Endothelial cell of hepatic sinusoid (primary cell): ENCODE data around the gene CDH16.
"Not testable (repeated sequence)": the region's sequence is repeated elsewhere in the genome, so short reads cannot be mapped to it uniquely, and the experiment has no call there.

Experiments used
- in situ Hi-C: cut with HindIII; loops from 2 replicates; pipeline ENCODE4 v1.10.0; 2017; ENCODE audit warnings: low sequenced_read_pairs

CDH16 gene

DNA sequence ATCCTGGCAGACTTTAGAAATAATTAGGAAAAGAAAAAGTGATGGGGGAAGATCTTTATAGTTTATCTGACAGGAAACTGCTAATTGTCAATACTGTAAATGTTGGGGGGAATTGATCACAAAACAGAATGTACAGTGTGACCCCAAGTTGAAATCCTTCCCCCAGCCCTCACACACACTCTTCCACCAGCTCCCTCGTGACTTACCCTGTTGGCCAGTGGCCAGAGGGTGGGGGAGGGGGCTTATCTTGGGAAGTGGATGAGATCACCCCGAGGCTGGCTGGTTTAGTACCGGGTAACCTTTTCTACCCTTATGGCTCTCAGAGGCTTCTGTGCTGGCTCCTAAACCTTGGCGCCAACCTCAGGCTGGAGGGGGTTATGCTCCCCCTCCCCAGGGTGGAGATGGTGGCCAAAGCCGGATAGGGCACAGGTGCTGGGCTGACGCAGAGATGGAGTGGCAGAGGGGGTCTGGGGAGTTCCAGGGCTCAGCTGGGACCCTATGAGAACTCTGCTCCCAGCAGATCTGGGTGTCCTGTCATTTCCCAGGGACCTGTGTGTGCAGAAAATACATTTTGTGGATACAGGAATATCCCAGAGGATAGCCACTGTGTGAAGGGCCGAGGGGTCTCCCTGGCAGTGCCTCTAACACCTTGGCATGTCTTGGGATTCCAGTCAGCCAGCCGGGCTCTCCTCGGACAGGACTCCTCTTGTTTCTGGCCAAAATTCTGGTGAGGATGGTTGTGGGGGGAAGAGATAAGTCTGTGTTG lies 18.6 kb downstream of the CDH16 start:
- in situ Hi-C loops, result no loop called here

DNA sequence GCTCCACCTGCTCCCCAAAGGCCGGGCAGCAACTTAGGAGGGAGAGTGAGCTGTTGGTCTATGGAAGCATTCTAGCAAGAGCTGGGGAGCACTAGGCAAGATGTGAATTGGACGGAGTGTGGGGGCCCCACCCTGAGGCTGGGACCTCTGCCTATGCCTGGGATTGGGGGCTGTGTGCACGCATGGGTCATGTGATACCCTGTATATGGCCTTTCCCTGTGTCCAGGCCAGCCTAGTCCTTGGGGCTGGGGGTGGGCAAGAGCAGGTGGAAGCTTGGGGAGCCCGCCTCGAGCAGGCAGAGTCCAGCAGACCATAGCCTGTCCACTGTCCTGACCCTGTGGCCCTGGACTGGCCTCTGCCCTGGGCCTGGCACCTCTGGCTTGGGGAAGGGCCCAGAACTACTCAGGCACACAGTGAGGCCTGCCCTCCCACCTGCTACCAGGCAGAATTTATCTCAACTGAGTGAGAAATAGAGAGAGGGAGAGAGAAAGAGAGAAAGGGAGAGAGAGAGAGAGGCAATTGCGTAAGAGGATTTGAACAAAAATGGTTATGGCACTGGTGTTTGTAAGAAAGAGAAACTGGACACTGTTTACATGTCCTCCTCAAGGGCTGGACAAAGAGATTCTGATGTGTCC lies 19.3 kb downstream of the CDH16 start:
- in situ Hi-C loops, result no loop called here

DNA sequence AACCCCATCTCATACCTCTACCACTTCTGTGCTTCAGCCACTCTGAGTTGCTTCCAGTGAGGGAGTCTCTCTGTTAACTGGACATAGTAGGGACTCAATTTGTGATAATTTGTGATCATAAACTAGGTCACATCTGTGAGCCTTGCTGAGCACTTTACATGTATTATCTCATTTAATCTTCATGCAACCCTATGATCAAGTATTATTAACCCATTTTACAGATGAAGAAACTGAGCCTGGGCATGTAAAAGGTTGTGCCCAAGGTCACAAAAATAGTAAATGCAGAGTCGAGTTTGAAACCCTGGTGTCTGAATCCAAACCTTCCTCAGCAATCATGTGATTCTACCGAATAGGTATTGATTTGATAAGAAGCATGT lies 19.8 kb downstream of the CDH16 start:
- in situ Hi-C loops, result no loop called here

DNA sequence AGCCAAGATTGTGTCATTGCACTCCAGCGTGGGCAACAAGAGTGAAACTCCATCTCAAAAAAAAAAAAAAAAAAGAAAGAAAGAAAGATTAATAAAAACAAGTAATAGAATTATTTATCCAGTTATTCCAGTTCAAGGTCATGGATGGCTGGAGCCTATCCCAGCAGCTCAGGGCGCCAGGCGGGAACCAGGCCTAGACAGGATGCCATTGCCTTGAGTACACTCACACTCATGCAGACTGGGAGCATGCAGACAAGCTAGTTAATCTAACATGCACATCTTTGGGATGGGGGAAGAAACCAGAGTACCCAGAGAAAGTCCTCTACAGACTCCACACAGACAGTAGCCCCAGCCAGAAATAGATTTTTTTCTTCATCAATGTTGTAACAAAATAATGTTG lies 20.5 kb downstream of the CDH16 start:
- in situ Hi-C loops, result no loop called here

DNA sequence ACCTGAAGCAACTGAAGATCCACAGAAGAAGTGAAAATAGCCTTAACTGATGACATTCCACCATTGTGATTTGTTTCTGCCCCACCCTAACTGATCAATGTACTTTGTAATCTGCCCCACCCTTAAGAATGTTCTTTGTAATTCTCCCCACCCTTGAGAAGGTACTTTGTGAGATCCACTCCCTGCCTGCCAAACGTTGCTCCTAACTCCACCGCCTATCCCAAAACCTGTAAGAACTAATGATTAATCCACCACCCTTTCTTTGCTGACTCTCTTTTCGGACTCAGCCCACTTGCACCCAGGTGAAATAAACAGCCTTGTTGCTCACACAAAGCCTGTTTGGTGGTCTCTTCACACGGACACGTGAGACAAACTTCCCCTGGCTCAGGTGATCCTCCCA lies 22.0 kb downstream of the CDH16 start:
- in situ Hi-C loops, result not testable (repeated sequence)

DNA sequence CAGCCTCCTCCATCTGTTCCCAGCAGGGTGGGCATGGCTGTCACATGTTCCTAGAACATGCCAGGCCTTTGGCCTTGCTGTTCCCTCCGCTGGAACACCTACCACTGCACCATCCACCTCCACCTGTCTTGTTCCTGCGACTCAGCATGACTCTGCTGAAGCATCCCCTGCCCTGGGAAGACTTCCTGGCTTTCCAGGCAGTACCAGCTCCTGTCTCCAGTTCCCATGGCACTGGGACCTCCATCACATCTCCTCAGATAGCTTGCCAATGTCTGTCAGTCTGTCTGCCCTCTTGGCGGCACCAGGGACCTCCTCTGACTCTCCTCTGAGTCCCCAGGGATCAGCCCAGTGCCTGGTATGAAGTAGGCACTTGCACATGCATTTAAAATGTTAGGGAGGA lies 22.7 kb downstream of the CDH16 start:
- in situ Hi-C loops, result no loop called here

DNA sequence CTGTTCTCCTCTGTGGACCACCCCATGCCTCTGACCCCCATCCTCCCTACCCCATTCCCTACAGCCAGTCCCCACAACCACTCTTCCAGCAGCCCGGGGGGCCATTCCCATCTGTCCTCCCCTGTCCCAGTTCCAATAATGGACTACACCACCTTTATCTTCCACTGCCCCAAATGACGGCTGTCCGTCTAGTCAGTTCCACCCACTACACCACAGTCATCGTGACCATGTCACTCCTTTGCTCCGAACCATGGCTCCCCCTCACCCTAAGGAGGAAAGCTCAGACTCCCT lies 23.1 kb downstream of the CDH16 start:
- in situ Hi-C loops, result no loop called here

DNA sequence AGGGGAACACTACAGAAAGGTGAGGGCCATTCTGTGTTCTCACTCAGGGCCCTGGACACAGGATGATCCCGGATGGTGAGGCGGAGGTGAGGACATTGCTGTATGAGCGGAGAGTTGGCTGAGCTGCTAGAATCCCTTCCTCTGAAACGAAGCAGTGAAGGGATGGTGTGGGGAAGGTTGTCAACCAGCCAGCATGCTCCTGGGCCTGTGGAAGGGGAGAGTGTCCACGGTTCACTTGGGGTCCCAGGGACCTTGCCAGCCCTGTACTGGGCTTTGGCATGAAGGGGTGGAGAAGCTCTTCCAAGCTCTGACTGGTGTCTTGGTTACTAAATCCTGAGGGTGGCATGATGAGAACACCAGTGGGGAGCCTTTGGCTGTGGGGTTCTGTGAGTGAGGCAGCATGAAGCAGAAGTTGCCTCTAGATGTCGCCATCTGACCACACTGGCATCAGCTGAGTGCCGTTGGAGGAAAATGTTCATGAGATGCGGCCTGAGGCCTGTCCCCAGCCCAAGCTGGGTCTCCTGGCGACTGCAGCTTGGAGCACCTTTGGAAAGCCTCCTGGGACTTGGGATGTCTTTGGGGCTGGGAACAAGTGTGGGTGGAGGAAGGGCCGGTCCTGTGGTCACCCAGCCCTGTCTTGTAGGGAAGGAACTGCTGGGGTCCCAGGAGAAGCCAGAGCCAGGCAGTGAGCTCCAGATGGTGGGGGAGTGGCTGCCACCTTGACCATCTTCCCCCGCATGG lies 23.6 kb downstream of the CDH16 start:
- in situ Hi-C loops, result no loop called here

DNA sequence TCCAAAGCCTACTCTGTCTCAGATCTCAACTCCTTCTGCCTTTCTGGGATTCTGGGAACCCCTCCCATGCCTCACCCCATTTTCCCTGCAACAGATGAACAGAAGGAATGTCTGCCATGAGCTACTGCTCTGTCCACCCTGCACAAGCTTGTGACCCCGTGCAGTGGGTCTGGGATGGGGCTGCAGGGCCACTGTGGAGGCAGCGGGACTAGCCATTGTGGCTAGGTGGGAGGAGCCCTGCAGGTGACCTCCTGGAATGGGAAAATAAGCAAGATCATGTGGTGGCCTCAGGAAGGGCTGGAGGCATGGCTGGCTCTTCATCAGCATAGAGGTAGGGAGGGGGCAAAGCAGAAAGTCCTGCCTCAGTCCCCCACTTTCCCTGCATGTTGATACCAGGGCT lies 24.6 kb downstream of the CDH16 start:
- in situ Hi-C loops, result no loop called here

DNA sequence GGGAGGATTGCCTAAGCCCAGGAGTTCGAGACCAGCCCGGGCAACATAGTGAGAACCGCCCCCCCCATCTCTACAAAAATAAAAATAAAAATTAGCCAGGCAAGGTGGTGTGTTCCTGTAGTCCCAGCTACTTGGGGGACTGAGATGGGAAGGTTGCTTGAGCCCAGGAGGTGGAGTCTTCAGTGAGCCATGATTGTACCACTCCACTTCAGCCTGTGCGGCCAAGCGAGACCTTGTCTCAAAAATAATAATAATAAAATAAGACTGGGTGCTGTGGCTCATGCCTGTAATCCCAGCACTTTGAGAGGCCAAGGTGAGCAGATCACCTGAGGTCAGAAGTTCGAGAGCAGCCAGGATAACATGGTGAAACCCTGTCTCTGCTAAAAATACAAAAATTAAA lies 26.9 kb downstream of the CDH16 start:
- in situ Hi-C loops, result no loop called here

DNA sequence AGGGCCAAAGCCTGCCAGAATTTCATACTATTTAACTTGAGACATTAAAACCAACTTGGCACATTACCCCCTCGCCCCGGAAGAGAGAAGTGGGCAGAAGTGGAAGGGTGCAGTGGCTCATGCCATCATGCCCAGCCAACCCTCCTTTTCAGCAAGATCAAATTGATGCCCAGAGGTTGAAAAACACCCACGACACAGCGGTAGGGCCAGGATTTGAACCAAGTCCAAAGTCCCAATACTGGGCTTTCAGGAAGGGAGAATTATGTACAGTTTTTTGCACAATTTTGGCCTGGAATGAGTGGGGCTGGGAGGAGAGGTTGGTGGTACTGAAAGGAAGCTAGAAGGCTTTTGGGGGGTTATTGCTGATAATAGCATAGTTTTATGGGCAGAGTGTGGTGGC lies 27.3 kb downstream of the CDH16 start:
- in situ Hi-C loops, result no loop called here

DNA sequence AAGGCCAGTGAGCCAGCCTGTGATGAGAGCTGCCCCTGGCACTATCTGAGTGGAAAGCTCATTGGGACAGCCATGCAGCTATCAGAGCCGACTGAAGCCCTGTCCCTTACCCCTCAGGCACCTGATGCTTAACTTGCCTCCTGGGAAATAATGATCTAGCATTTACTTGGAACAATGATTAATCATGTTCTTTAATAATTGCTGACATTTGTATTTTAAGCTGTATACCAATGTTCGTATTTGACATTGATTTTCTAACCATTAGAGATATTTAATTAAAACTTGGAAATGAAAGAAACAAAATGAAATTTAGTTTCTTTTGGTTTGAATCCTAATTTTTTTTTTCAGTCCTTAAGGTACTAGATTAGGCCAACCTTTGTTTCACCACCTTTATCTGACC lies 27.9 kb downstream of the CDH16 start:
- in situ Hi-C loops, result no loop called here

DNA sequence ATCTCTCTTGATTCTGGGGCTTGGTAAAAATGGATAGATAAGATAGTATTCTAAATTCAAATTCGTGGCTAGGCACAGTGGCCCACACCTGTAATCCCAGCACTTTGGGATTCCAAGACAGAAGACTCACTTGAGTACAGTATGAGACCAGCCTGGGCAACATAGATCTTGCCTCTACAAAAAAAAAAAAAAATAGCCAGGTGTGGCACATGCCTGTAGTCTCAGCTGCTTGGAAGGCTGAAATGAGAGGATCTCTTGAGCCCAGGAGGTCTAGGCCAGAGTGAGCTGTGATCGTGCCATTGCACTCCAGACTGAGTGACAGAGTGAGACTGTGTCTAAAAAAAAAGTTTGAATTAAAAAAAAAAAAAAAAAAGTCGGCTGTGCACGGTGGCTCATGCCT lies 29.1 kb downstream of the CDH16 start:
- in situ Hi-C loops, result no loop called here

DNA sequence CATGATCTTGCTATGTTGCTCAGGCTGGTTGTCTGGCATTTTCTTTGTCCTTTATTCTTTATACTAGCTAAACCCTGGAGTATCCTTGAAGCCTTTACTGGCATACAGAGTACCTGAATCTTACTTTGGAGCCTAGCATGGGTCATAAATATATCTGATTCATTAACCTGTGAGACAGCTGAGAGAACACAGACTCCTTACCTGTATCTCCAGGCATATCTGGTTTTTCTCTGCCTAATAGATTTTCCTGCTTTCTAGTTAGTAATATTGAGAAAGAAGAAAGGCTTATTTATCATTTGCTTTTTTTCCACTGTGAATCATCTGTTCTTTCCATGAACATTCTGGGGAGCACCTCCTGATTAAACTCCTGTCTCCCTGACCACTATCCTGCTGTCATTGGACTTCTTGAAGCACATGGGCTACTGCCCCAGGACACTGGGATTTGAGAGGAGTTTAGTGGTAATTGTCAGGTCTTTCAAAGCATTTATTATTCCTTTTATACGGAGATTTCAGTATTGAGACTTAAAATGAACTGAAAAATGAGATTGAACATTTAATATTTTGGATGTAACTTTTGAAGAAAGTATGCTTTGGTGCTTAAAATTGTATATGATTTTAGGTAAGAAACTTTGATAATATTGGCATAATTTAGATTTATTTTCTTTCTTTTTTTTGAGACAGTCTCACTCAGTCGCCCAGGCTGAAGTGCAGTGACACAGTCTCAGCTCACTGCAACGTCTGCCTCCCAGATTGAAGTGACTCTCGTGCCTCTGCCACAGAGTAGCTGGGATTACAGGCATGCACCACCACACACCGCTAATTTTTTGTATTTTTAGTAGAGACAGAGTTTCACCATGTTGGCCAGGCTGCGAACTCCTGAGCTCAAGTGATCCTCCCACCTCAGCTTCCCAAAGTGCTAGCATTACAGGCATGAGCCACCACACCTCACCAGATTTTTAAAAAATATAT lies 29.8 kb downstream of the CDH16 start:
- in situ Hi-C loops, result no loop called here

DNA sequence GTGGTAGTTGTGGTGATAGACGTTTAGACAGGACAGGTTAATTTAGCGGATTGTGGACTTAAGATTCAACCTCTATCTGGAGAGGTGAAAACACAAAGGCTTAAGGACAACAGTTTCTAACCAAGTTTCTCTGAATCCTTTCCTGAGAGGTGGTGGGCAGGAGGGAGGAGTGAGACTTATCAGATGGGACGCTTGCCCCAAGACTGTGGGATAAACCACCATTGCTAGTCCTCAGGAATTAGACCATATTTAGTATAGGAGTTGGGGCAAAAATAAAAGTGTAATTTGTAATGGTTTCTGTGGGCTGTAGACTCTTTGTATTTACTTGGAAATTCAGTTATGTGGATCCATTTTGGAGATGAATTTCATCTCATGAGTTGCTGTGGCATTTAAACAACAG lies 31.8 kb downstream of the CDH16 start:
- in situ Hi-C loops, result no loop called here

DNA sequence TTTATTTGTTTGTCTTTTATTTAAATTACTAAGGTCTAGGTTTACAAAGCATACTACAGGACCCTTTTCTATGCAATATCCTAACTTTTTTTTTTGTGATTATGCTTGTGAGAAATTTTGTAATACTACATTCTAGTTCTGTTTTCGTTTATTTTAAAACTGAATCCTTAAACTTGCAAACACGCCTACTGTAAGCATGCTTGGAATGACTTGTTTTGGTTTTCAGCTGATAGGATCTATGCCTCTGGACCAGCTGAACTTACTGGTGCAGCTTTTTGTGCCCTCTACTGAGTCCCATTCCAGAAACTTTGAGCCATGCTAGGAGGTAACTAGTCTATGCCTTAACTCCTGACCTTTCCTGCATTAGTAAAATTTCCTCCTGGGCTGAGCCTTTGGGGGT lies 32.4 kb downstream of the CDH16 start:
- in situ Hi-C loops, result no loop called here

DNA sequence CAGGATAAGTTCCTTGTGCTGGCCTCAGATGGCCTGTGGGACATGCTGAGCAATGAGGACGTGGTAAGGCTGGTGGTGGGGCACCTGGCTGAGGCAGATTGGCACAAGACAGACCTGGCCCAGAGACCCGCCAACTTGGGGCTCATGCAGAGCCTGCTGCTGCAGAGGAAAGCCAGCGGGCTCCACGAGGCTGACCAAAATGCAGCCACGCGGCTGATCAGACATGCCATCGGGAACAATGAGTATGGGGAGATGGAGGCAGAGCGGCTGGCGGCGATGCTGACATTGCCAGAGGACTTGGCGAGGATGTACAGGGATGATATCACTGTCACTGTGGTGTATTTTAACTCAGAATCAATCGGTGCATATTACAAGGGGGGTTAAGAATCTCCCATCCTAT lies 33.2 kb downstream of the CDH16 start:
- in situ Hi-C loops, result no loop called here

DNA sequence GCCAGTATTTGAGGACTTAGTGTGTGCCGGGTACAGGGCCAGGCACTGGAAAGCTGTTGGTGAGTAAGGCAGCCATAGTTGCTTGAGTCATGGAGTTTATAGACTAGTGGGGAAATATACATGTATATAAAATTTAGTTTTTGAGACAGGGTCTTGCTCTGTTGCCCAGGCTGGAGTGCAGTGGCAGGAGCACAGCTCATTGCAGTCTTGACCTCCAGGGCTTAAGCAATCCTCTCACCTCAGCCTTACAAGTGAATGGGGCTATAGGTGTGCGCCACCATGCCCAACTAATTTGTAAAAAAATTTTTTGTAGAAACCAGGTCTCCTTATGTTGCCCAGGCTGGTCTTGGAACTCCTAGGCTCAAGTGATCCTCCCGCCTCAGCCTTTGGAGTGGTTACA lies 36.0 kb downstream of the CDH16 start:
- in situ Hi-C loops, result loop anchor here (5.0 kb wide), 1 partner anchor 55 kb away; the partner anchor contains the start of gene CES2

DNA sequence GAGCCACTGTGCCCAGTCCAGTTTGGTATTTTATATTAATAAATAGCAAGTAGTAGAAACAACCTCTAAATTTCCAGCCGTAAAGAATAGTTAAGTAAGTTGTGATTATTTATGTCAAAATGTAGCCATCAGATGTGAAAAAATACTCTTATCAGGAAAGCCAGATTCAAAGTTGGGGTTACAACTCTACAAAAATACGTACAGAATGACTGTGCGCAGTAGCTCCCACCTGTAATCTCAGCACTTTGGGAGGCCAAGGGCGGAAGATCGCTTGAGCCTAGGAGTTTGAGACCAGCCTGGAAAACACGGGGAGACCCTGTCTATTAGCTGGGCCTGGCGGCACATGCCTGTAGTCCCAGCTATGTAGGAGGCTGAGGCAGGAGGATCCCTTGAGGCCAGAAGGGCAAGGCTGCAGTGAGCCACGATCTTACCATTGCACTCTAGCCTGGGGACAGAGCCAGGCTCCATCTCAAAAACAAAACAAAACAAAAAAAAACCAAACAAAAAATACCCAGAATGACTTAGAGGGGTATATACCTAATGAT lies 36.6 kb downstream of the CDH16 start:
- in situ Hi-C loops, result loop anchor here (5.0 kb wide), 1 partner anchor 55 kb away; the partner anchor contains the start of gene CES2

DNA sequence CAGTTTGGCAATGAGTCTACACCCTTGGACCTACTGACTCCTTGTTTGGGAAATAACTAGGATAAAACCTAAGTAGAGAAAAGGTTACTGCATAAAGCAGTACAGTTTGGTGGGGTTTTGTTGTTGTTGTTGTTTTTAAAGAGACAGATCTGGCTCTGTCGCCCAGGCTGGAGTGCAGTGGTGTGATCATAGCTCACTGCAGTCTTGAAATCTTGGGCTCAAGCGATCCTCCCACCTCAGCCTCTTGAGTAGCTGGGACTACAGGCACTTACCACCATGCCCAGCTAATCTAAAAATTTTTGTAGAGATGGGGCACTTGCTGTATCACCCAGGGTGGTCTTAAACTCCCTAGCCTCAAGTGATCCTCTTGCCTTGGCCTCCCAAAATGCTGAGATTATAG lies 37.1 kb downstream of the CDH16 start:
- in situ Hi-C loops, result loop anchor here (5.0 kb wide), 1 partner anchor 56 kb away; the partner anchor contains the start of gene CES2

DNA sequence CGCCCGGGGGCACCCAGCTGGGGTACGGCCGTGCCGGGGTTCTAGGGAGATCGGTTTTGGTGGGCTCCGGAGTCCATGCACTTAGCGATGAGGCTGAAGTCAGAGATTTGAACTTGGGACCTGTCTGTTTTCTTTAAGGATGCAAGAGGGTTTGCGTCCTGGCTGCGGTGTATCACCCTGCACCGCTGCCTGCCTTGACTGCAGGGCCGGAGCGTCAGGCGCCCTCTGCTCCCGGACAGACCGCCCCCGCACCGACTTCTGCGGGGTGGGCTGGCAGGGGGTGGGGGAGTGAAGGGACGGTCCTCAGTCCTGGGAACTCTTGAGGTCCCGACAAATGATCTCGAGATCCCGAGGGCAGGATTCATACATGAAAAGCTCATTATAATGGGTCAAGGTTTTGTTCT lies 37.7 kb downstream of the CDH16 start:
- in situ Hi-C loops, result loop anchor here (5.0 kb wide), 1 partner anchor 56 kb away; the partner anchor contains the start of gene CES2
